MM.1S (cell line): ENCODE measurements around the gene FARP1.
"Not testable (repeated sequence)": the region's sequence is repeated elsewhere in the genome, so short reads cannot be mapped to it uniquely, and the experiment has no call there.

Experiments used
- DNase-seq: peaks from one replicate; pipeline ENCODE4 v3.0.0-alpha.2; 2015
- H2AFZ ChIP-seq: fragments of 300-600 bp; sonication (generic); 2 replicates; pipeline ENCODE4 v1.6.0; 2016; ENCODE audit warnings: antibody characterized with exemption, low read length
- H3F3A ChIP-seq: fragments of 300-600 bp; sonication (generic); 2 replicates; pipeline ENCODE4 v1.6.1; 2016; ENCODE audit warnings: mild to moderate bottlenecking, antibody characterized with exemption, low read length, moderate library complexity, mixed read lengths; ENCODE audit not compliant: insufficient read depth
- H3K27ac ChIP-seq: fragments of 300-600 bp; sonication (generic); 2 replicates; pipeline ENCODE4 v1.5.1; 2016; ENCODE audit warnings: mild to moderate bottlenecking, low read length
- H3K27me3 ChIP-seq: fragments of 300-600 bp; sonication (generic); replicated peaks from 2 replicates; pipeline ENCODE4 v1.6.0; 2016; ENCODE audit warnings: low read length; ENCODE audit not compliant: insufficient read depth
- H3K36me3 ChIP-seq: fragments of 300-600 bp; sonication (generic); replicated peaks from 2 replicates; pipeline ENCODE4 v1.6.1; 2016; ENCODE audit warnings: mild to moderate bottlenecking, low read length, mixed read lengths; ENCODE audit not compliant: insufficient read depth
- H3K4me1 ChIP-seq: fragments of 300-600 bp; sonication (generic); 2 replicates; pipeline ENCODE4 v1.6.1; 2016; ENCODE audit warnings: low read length, mixed read lengths
- H3K4me2 ChIP-seq: fragments of 300-600 bp; sonication (generic); 2 replicates; pipeline ENCODE4 v1.6.0; 2016; ENCODE audit warnings: low read depth, low read length
- H3K4me3 ChIP-seq: fragments of 300-600 bp; sonication (generic); 2 replicates; pipeline ENCODE4 v1.5.1; 2016; ENCODE audit warnings: low read length, mixed read lengths
- H3K79me2 ChIP-seq: fragments of 300-600 bp; sonication (generic); 2 replicates; pipeline ENCODE4 v1.6.1; 2016; ENCODE audit warnings: mixed run types, low read length, mixed read lengths
- H3K9ac ChIP-seq: fragments of 300-600 bp; sonication (generic); 2 replicates; pipeline ENCODE4 v1.6.1; 2016; ENCODE audit warnings: low read length, mixed read lengths
- H3K9me2 ChIP-seq: fragments of 300-600 bp; sonication (generic); replicated peaks from 2 replicates; pipeline ENCODE4 v1.6.1; 2016; ENCODE audit warnings: mild to moderate bottlenecking, low read length, mixed read lengths; ENCODE audit not compliant: insufficient read depth
- H3K9me3 ChIP-seq: fragments of 300-600 bp; sonication (generic); replicated peaks from 2 replicates; pipeline ENCODE4 v1.6.1; 2016; ENCODE audit warnings: mild to moderate bottlenecking, low read length, mixed read lengths; ENCODE audit not compliant: insufficient read depth
- H4K20me1 ChIP-seq: fragments of 300-600 bp; sonication (generic); 2 replicates; pipeline ENCODE4 v1.6.1; 2016; ENCODE audit warnings: mild to moderate bottlenecking, low read length, moderate library complexity, mixed read lengths; ENCODE audit not compliant: insufficient read depth
- EZH2 ChIP-seq: fragments of 300-600 bp; sonication (generic); optimal IDR thresholded peaks from 2 replicates; pipeline ENCODE3; 2017; ENCODE audit warnings: low read depth, mild to moderate bottlenecking, antibody characterized with exemption, low read length, mixed read lengths
- EZH2phosphoT487 ChIP-seq: fragments of 300-600 bp; sonication (generic); IDR thresholded peaks from 2 replicates; pipeline ENCODE4 v1.6.1; 2018; ENCODE audit warnings: antibody characterized with exemption, low read length
- TF ChIP-seq, protein P1 (sequence below): fragments of 300-600 bp; sonication (generic); IDR thresholded peaks from 2 replicates; pipeline ENCODE4 v1.5.1; 2016; ENCODE audit warnings: antibody characterized with exemption, low read length, mixed read lengths

Gene FARP1

DNA sequence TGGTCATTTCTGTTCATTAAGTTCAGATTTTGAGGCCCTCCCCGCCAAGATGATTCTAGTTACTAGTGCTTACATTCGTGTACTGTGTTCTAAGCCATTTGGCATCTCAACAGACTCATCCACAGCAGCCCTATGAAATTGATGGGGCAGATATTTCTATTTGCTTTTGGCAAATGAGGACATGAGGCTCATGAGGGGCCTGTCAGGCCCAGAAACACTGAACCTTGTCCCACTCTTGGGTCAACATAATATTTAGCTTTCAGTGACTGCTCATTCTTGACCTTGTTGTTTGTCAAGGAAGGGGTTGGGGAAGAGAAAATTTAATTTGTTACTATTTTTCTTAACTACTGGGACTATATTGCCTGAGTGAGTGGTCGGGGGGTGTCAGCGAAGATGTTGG, 126.5 kb downstream of the FARP1 start:
- H3K4me2 ChIP-seq = no peak overlapping the region

DNA sequence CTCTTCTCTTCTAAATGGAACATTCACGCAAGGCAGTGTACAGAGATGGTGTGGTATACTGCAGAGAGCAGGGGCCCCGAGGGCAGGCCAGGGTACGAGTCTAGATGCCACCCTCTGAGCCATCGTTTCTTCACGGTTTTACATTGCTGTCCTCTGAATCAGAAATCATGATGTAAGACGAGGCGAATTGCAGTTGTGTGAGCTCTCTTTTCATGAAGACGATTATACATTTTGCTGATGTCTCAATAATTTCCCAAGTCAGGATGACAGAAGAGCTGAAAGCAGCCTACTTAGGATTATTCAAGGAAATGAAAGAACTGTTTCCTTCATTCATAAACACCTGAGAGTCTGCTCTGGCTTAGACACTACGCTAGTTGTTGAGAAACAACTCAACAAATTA, 127.9 kb downstream of the FARP1 start:
- Histone ChIP-seq H3K79me2 (no peaks in the 10 kb centered on the region), H3K36me3 (no peaks in the 10 kb centered on the region), H3K27me3 (no peaks in the 10 kb centered on the region), H2AFZ (no peak overlapping the region), H3K27ac (no peak overlapping the region), H4K20me1 (no peaks in the 10 kb centered on the region), H3K9me2 (no peaks in the 10 kb centered on the region), H3K4me3 (no peak overlapping the region), H3K4me2 (no peak overlapping the region), H3K4me1 (no peaks in the 10 kb centered on the region), H3K9ac (no peak overlapping the region), H3K9me3 (no peaks in the 10 kb centered on the region), H3F3A (no peaks in the 10 kb centered on the region)
- TF ChIP-seq EZH2 (no peak), EZH2phosphoT487 (no peak)
- TF ChIP-seq, protein P1, sequence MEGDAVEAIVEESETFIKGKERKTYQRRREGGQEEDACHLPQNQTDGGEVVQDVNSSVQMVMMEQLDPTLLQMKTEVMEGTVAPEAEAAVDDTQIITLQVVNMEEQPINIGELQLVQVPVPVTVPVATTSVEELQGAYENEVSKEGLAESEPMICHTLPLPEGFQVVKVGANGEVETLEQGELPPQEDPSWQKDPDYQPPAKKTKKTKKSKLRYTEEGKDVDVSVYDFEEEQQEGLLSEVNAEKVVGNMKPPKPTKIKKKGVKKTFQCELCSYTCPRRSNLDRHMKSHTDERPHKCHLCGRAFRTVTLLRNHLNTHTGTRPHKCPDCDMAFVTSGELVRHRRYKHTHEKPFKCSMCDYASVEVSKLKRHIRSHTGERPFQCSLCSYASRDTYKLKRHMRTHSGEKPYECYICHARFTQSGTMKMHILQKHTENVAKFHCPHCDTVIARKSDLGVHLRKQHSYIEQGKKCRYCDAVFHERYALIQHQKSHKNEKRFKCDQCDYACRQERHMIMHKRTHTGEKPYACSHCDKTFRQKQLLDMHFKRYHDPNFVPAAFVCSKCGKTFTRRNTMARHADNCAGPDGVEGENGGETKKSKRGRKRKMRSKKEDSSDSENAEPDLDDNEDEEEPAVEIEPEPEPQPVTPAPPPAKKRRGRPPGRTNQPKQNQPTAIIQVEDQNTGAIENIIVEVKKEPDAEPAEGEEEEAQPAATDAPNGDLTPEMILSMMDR = no peak
- no peak for DNase-seq

More for the DNA sequence above, 126.5 kb downstream of the FARP1 start:
- H3F3A ChIP-seq = no peaks in the 10 kb centered on the region
- H3K4me3 ChIP-seq = no peak overlapping the region
- no peaks in the 10 kb centered on the region for H4K20me1 ChIP-seq
- no peak overlapping the region for H3K27ac ChIP-seq
- H3K4me1 ChIP-seq = no peaks in the 10 kb centered on the region
- no peak overlapping the region for H2AFZ ChIP-seq
- no peaks in the 10 kb centered on the region for H3K79me2 ChIP-seq
- no peak for DNase-seq
- H3K9ac ChIP-seq = no peak overlapping the region
- H3K36me3 ChIP-seq = no peaks in the 10 kb centered on the region
- no peaks in the 10 kb centered on the region for H3K9me2 ChIP-seq
- TF ChIP-seq, protein P1 = no peak
- TF ChIP-seq EZH2 = no peak
- no peak for TF ChIP-seq EZH2phosphoT487
- no peaks in the 10 kb centered on the region for H3K9me3 ChIP-seq
- H3K27me3 ChIP-seq = no peaks in the 10 kb centered on the region

DNA sequence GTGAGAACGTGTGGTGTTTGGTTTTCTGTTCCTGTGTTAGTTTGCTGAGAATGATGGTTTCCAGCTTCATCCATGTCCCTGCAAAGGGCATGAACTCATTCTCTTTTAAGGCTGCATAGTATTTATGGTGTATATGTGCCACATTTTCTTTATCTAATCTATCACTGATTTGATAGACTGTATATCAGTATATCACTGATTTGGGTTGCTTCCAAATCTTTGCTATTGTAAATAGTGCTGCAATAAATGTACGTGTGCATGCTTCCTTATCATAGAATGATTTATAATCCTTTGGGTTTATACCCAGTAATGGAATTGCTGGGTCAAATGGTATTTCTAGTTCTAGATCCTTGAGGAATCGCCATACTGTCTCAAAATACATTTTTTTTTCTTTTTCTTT, 128.8 kb downstream of the FARP1 start:
- H4K20me1 ChIP-seq, H3K27me3 ChIP-seq, H3K4me2 ChIP-seq, DNase-seq, H3K9ac ChIP-seq, H3K9me3 ChIP-seq, H3K4me1 ChIP-seq, H3F3A ChIP-seq, H3K9me2 ChIP-seq, H2AFZ ChIP-seq, H3K36me3 ChIP-seq, H3K27ac ChIP-seq, H3K4me3 ChIP-seq, H3K79me2 ChIP-seq: not testable (repeated sequence)

DNA sequence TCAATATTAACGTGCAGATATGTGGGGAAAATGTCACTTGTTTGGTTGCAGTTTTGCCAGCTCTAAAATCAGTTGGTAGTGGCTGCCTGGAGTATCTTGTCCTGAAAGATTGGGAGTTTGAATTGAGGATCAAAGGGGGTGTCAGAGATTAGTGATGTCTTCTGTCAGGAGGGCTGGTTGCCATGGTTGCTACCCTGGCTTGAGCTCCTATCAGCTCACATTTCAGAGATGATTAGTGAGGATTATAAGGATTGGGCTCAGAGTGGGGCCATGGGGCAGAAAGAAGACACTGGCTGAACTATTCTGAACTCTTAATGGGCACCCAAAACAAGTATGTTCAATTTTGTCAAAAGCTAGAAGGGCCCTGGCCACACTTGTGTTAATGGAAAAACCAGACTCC, 129.7 kb downstream of the FARP1 start:
- Histone ChIP-seq H3K27ac (no peak overlapping the region), H3K4me1 (no peaks in the 10 kb centered on the region), H3K9me3 (no peaks in the 10 kb centered on the region), H3K9ac (no peak overlapping the region), H3K9me2 (no peaks in the 10 kb centered on the region), H3K79me2 (no peaks in the 10 kb centered on the region), H4K20me1 (no peaks in the 10 kb centered on the region), H3K4me2 (no peak overlapping the region), H2AFZ (no peak overlapping the region), H3K27me3 (no peaks in the 10 kb centered on the region), H3F3A (no peaks in the 10 kb centered on the region), H3K36me3 (no peaks in the 10 kb centered on the region), H3K4me3 (no peak overlapping the region)
- no peak for DNase-seq
- TF ChIP-seq, protein P1 = no peak
- no peak for TF ChIP-seq EZH2
- no peak for TF ChIP-seq EZH2phosphoT487
